ENCODE data around the gene ACAA1.

DNA sequence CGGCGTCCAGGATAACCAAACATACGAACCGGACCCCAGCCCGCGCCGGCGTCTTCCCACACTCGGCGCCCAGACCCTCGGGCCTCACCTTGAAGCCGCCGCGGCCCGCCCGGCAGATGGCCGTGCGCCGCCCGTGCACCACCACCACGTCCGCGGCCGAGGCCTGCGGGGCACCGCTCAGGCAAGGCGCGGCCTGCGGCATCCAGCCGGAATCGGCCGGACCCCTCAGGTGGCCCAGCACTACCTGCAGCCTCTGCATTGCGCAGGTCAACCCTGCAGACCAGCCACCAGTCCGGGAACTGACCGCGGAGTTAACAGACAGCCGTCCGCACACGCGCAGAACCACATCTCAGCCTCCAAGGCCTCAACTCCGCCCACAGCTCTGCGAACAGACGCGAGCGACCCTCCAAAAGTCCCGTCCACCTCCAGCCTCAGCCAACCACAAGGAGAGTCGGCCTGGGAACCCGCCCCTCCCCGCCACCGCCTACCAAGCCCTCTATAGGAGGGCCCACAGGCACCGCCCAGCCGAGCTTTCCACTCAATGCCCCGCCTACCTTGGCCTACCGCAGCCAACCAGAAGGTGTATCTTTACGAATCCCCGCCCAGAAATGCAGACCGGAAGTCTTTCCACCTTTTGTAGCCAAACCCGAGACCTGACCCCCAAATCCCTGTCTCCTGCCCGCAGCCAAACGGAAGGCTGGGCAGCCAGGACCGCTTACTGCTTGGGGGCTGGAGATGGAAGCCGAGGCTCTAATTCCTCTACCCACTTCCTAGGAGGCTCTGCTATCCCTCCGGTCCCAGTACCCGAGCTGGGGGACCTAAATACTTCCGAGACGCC, at the start of gene ACAA1:
- TF ChIP-seq CTCF (conservative IDR thresholded peaks at IDR 0.05; ENCODE audit: low read depth, low read length) (no peak), EZH2 (IDR thresholded peaks at IDR 0.05; ENCODE audit: borderline replicate concordance, low read depth, low read length, poor library complexity, severe bottlenecking) (no peak)

Measured in A673 (cell line).